Upper lobe of left lung (tissue), 4 donors: ENCODE measurements around the gene RADX.

Experiments
- POLR2AphosphoS5 ChIP-seq, 2 donors: sonication (generic); formaldehyde crosslinking; IDR thresholded peaks; one replicate each; pipeline ENCODE4 v1.5.1; 2017; ENCODE audit warnings: antibody characterized with exemption in 2 of 2
- TF ChIP-seq, protein P1 (sequence below), 6 experiments: fragments of 450-650 bp in 4 of 6; fragments of 200-600 bp in 2 of 6; sonication (generic) in 2 of 6; IDR thresholded peaks; one replicate each; pipeline ENCODE4 v1.5.1; 2016 to 2019; ENCODE audit warnings: antibody characterized with exemption in 6 of 6

DNA sequence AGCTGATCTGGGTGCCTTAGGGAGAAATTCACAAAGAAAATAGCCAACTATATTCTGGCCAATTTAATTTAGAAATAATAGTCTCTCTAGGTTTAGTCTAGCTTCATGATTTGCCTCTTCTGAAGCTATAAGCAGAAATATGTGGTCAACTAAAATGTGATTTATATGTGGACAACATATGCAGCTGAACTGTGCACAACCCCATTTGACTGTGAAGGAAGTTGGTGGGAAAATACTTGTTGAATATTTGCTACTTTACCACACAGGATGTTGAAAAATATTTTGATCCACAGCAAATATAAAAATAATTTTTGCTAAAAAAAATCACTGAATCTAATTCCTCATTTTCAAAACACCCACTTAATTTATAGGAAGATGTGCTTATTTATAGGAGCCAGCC lies 99.0 kb downstream of the RADX start:
- TF ChIP-seq, protein P1, sequence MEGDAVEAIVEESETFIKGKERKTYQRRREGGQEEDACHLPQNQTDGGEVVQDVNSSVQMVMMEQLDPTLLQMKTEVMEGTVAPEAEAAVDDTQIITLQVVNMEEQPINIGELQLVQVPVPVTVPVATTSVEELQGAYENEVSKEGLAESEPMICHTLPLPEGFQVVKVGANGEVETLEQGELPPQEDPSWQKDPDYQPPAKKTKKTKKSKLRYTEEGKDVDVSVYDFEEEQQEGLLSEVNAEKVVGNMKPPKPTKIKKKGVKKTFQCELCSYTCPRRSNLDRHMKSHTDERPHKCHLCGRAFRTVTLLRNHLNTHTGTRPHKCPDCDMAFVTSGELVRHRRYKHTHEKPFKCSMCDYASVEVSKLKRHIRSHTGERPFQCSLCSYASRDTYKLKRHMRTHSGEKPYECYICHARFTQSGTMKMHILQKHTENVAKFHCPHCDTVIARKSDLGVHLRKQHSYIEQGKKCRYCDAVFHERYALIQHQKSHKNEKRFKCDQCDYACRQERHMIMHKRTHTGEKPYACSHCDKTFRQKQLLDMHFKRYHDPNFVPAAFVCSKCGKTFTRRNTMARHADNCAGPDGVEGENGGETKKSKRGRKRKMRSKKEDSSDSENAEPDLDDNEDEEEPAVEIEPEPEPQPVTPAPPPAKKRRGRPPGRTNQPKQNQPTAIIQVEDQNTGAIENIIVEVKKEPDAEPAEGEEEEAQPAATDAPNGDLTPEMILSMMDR (IDR thresholded peaks at IDR 0.05), result no peak
- TF ChIP-seq POLR2AphosphoS5 (IDR thresholded peaks at IDR 0.05), result no peak
